Lower leg skin (tissue), 3 donors: ENCODE data around the gene CTAG1B.

Source experiments
- POLR2A ChIP-seq, 2 donors: fragments of 450-650 bp; IDR thresholded peaks; one replicate each; pipeline ENCODE4 v1.6.1; 2016 to 2017; ENCODE audit warnings: antibody characterized with exemption in 2 of 2, mild to moderate bottlenecking in 1 of 2, moderate library complexity in 1 of 2
- TF ChIP-seq, protein P1 (sequence below), 3 donors: fragments of 450-650 bp; IDR thresholded peaks; one replicate each; pipeline ENCODE4 v1.5.1; 2016; ENCODE audit warnings: antibody characterized with exemption in 3 of 3, mild to moderate bottlenecking in 3 of 3, moderate library complexity in 2 of 3

- TF ChIP-seq POLR2A (IDR thresholded peaks at IDR 0.05), result no peak
- TF ChIP-seq, protein P1, sequence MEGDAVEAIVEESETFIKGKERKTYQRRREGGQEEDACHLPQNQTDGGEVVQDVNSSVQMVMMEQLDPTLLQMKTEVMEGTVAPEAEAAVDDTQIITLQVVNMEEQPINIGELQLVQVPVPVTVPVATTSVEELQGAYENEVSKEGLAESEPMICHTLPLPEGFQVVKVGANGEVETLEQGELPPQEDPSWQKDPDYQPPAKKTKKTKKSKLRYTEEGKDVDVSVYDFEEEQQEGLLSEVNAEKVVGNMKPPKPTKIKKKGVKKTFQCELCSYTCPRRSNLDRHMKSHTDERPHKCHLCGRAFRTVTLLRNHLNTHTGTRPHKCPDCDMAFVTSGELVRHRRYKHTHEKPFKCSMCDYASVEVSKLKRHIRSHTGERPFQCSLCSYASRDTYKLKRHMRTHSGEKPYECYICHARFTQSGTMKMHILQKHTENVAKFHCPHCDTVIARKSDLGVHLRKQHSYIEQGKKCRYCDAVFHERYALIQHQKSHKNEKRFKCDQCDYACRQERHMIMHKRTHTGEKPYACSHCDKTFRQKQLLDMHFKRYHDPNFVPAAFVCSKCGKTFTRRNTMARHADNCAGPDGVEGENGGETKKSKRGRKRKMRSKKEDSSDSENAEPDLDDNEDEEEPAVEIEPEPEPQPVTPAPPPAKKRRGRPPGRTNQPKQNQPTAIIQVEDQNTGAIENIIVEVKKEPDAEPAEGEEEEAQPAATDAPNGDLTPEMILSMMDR (IDR thresholded peaks at IDR 0.05), result no peak
Measured at GRCh38 chrX:154597221-154597620, 21.9 kb downstream of the CTAG1B start.
